Prostate gland (tissue), 2 donors: ENCODE data around the gene TRIM75. TPM values are rescaled to one million over a fixed set of nuclear protein-coding genes. Genes with fewer than 3 reads are reported as not detected.

Experiments
- DNase-seq: peaks from one replicate; pipeline ENCODE4 v3.0.0-alpha.2; 2019; ENCODE audit warnings: low spot score
- H3K27ac ChIP-seq, 2 donors: fragments of 200-600 bp; sonication (generic); 2 replicates each; pipeline ENCODE4 v1.5.1; 2017 to 2019
- H3K27me3 ChIP-seq: fragments of 200-600 bp; sonication (generic); replicated peaks from 2 replicates; pipeline ENCODE4 v1.5.1; 2019; ENCODE audit not compliant: insufficient read depth
- H3K36me3 ChIP-seq, 2 donors: fragments of 200-600 bp; sonication (generic); 1 replicate in 1 of 2; 2 replicates in 1 of 2; pipeline versions ENCODE4 v1.5.1 to v1.8.1; 2017 to 2019
- H3K4me1 ChIP-seq: fragments of 200-600 bp; sonication (generic); replicated peaks from 2 replicates; pipeline ENCODE4 v1.5.1; 2019
- H3K4me3 ChIP-seq, 2 donors: fragments of 200-600 bp; sonication (generic); 2 replicates each; pipeline ENCODE4 v1.5.1; 2017 to 2019
- H3K9me3 ChIP-seq: fragments of 200-600 bp; sonication (generic); 2 replicates; pipeline ENCODE4 v1.5.1; 2017
- POLR2A ChIP-seq: fragments of 450-650 bp; IDR thresholded peaks from one replicate; pipeline ENCODE4 v1.6.1; 2016; ENCODE audit warnings: antibody characterized with exemption, mild to moderate bottlenecking
- POLR2AphosphoS5 ChIP-seq: sonication (generic); formaldehyde crosslinking; IDR thresholded peaks from one replicate; pipeline ENCODE4 v1.6.1; 2017; ENCODE audit warnings: antibody characterized with exemption
- WGBS: methylation state at CpG from one replicate; pipeline ENCODE4 v1.1.5; 2018; 5-methylcytosine and 5-hydroxymethylcytosine counted together
- intact Hi-C: fragments of 100-400 bp; cut with DNase I; formaldehyde crosslinking; loops from one replicate; pipeline ENCODE4 v1.14.2; 2022
- total RNA-seq, 2 donors: library from RNA; depleted of rRNA; stranded (reverse); fragments of >200 nt; gene quantifications; one replicate each; pipeline ENCODE4 v1.1.0, GENCODE V29; 2016
- TF ChIP-seq, protein P1 (sequence below), 4 experiments: fragments of 200-600 bp in 2 of 4; fragments of 450-650 bp in 2 of 4; sonication (generic) in 2 of 4; IDR thresholded peaks; 1 replicate in 3 of 4; 2 replicates in 1 of 4; pipeline ENCODE4 v1.5.1; 2016 to 2019; ENCODE audit warnings: antibody characterized with exemption in 4 of 4, mild to moderate bottlenecking in 2 of 4, moderate library complexity in 2 of 4

The TRIM75 gene
- total RNA-seq, 2 donors from 2014 or later, result 0.40 TPM; not detected in 1

DNA sequence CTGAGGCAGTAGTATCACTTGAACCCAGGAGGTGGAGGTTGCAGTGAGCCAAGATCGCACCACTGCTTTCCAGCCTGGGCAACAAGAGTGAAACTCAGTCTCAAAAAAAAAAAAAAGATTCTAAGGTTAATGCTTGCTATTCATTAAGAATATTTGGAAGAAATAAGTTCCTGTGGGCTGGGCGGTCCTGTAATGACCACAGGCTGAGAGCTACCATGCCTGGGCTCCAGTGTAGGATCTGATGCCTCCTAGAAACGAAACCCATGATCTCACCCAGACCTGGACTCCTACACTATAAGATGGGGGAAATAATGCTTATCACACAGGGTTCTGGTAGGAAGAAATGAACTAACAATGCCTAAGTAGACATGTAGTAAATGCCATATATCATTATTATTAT lies 41.2 kb downstream of the TRIM75 start:
- DNase-seq, result no peak
- Histone ChIP-seq H3K27me3 (no peaks in the 10 kb centered on the region), H3K36me3 (peaks cover 0 to 3% of the 10 kb centered on the region in 2 donors), H3K4me1 (no peaks in the 10 kb centered on the region), H3K4me3 (no peak overlapping the region), H3K27ac (no peak overlapping the region), H3K9me3 (no peaks in the 10 kb centered on the region)
- WGBS, result 96% methylated on average over 3 of the region's 3 CpGs
- intact Hi-C loops, result loop anchor here (10.0 kb wide), 1 partner anchor 320 kb away; no protein-coding TSS in a partner anchor
- TF ChIP-seq POLR2AphosphoS5 (no peak), POLR2A (no peak)
- TF ChIP-seq, protein P1, sequence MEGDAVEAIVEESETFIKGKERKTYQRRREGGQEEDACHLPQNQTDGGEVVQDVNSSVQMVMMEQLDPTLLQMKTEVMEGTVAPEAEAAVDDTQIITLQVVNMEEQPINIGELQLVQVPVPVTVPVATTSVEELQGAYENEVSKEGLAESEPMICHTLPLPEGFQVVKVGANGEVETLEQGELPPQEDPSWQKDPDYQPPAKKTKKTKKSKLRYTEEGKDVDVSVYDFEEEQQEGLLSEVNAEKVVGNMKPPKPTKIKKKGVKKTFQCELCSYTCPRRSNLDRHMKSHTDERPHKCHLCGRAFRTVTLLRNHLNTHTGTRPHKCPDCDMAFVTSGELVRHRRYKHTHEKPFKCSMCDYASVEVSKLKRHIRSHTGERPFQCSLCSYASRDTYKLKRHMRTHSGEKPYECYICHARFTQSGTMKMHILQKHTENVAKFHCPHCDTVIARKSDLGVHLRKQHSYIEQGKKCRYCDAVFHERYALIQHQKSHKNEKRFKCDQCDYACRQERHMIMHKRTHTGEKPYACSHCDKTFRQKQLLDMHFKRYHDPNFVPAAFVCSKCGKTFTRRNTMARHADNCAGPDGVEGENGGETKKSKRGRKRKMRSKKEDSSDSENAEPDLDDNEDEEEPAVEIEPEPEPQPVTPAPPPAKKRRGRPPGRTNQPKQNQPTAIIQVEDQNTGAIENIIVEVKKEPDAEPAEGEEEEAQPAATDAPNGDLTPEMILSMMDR (IDR thresholded peaks at IDR 0.05), result no peak

DNA sequence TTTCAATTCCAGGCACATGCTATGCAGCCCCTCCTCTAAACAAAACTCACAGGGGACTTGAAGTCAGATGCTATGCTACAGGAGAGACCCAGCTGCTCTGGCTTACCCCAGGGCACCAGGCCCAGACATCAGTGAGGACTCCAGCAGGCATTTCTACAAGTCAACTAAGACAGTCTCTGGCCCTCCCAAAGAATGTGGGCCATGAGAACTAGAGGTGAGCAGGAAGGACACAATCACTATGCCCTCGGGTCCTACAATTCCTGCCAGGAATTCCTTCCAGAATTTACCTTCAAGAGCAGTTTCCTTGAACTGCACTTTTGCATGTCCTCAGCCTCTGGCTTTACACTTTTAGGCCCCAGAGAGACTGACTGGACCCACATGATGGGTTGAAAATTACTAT lies 41.6 kb downstream of the TRIM75 start:
- Histone ChIP-seq H3K4me3 (no peak overlapping the region), H3K4me1 (no peaks in the 10 kb centered on the region), H3K27me3 (no peaks in the 10 kb centered on the region), H3K9me3 (no peaks in the 10 kb centered on the region), H3K36me3 (peaks cover 0 to 3% of the 10 kb centered on the region in 2 donors), H3K27ac (no peak overlapping the region)
- DNase-seq, result no peak
- 44% methylated on average over 1 of the region's 1 CpG for WGBS
- TF ChIP-seq POLR2A, result no peak
- TF ChIP-seq, protein P1 (IDR thresholded peaks at IDR 0.05), result no peak
- no peak for TF ChIP-seq POLR2AphosphoS5
- intact Hi-C loops, result loop anchor here (10.0 kb wide), 1 partner anchor 320 kb away; no protein-coding TSS in a partner anchor

DNA sequence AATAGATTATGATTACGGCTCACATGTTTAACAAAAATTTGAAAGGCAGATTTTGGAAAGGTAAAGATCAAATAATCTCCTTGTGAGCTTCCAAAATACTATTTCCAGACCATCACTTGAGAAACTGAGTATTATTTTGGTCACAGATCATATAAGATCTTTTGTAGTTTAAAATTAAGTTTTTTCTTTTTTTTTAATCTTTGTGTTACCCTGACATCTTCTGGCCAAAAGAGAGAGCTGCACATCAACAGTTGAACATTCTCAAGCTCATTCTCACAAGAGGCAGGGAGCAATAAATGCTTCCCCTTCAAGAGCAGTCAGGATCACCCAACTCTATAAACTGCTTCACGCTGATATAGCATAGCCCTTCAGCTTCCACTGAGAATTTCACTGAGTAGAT lies 43.1 kb downstream of the TRIM75 start:
- 63% methylated on average over 2 of the region's 2 CpGs for WGBS
- Histone ChIP-seq H3K27me3 (no peaks in the 10 kb centered on the region), H3K4me3 (no peak overlapping the region), H3K36me3 (peaks cover 0 to 3% of the 10 kb centered on the region in 2 donors), H3K27ac (no peak overlapping the region), H3K4me1 (no peaks in the 10 kb centered on the region), H3K9me3 (no peaks in the 10 kb centered on the region)
- TF ChIP-seq, protein P1 (IDR thresholded peaks at IDR 0.05), result peak; percentile 20 to 41 (median 30)
- no peak for TF ChIP-seq POLR2A
- intact Hi-C loops, result loop anchor here (10.0 kb wide), 1 partner anchor 322 kb away; no protein-coding TSS in a partner anchor
- no peak for DNase-seq

DNA sequence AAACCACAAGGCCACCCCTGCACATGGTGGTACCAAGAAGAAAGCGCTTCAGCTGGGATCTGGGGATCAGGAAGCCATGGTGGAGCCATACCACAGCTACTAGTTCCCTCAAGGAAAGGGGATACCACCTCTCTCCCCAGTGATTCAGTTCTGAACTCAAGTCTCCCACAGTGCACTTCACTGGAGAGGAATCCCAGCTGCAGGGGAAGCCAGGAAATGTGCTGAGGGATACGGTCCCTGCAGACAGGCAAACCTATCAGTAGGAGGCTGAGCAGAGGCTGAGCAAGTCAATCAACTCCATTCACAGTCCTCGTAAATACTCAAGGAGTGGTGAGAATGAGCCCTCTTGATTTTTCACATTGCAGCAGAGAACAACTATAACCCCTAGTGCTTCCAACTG lies 48.0 kb downstream of the TRIM75 start:
- Histone ChIP-seq H3K36me3 (no peaks in the 10 kb centered on the region), H3K9me3 (no peaks in the 10 kb centered on the region), H3K4me3 (no peak overlapping the region), H3K27ac (no peak overlapping the region), H3K4me1 (no peaks in the 10 kb centered on the region), H3K27me3 (no peaks in the 10 kb centered on the region)
- intact Hi-C loops, result no loop called here
- DNase-seq, result no peak
- TF ChIP-seq POLR2AphosphoS5, result no peak
- TF ChIP-seq, protein P1 (IDR thresholded peaks at IDR 0.05), result no peak
- no peak for TF ChIP-seq POLR2A
- WGBS, result 66% methylated on average over 3 of the region's 3 CpGs

DNA sequence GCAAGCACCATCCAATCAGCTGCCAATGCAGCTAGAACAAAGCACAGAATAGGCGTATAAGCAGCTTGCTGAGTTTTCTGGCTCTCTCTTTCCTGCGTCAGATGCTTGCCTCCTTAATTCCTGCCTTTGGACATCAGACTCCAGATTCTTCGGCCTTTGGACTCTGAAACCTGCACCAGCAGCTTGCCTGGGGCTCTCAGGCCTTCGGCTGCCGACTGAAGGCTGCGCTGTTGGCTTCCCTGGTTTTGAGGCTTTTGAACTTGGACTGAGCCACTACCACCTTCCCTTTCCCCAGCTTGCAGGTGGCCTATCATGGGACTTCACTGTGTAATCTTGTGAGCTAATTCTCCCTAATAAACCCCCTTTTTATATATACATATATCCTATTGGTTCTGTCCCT lies 52.9 kb downstream of the TRIM75 start:
- H3K36me3 ChIP-seq, result no peaks in the 10 kb centered on the region
- no peak for TF ChIP-seq POLR2AphosphoS5
- TF ChIP-seq, protein P1 (IDR thresholded peaks at IDR 0.05), result no peak
- TF ChIP-seq POLR2A, result no peak
- no peak for DNase-seq
- H3K4me1 ChIP-seq, result no peaks in the 10 kb centered on the region
- intact Hi-C loops, result no loop called here
- no peaks in the 10 kb centered on the region for H3K27me3 ChIP-seq
- no peaks in the 10 kb centered on the region for H3K9me3 ChIP-seq
- 94% methylated on average over 6 of the region's 6 CpGs for WGBS
- H3K27ac ChIP-seq, result no peak overlapping the region
- no peak overlapping the region for H3K4me3 ChIP-seq
